ENCODE data around the gene TENT4B. TPM values are rescaled to one million over a fixed set of nuclear protein-coding genes. Genes with fewer than 3 reads are reported as not detected.

TENT4B gene
- total RNA-seq: 5.8 and 6.2 TPM in 2 replicates

DNA sequence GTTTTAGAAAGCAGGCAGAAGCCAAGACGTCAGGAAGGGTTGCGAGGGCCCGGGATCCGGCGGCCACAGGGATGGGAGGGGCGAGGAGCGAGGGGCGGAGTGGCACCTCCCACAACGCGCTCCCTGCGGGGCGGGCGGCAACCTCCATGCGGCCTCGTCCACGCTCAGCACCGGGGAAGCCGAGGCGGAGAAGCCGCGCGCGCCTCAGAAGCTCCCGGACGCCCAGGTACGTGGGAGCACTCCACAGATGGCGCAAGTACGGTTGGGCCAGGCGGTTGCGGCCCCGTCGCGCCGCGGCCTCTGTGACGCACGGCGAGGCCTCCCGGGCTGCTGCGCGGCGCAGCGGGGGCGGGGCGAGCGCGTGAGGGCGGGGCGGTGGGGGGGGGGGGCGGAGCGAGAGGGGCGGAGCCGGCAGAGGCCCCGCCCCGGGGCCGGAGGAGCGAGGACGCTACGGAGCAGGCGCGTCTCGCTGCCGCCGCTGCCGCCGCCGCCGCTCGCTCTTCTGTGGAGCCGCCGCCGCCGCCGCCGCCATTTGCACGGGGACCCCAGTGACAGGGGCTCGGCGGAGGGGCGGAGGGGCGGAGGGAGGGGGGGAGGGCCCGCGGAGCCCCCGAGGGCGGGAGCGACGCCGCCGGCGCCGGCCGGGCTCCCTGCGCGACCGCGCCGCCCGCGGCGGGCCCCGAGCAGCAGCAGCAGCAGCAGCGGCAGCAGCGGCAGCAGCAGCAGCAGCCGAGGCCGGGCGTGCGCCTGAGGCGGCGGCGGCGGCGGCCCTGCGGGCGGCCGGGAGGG is at the start of gene TENT4B:
TSS of gene TENT4B (plus strand) at position 500 of the 789 bp plus-strand sequence. CDS start 316 bp downstream, outside the sequence.

DNA sequence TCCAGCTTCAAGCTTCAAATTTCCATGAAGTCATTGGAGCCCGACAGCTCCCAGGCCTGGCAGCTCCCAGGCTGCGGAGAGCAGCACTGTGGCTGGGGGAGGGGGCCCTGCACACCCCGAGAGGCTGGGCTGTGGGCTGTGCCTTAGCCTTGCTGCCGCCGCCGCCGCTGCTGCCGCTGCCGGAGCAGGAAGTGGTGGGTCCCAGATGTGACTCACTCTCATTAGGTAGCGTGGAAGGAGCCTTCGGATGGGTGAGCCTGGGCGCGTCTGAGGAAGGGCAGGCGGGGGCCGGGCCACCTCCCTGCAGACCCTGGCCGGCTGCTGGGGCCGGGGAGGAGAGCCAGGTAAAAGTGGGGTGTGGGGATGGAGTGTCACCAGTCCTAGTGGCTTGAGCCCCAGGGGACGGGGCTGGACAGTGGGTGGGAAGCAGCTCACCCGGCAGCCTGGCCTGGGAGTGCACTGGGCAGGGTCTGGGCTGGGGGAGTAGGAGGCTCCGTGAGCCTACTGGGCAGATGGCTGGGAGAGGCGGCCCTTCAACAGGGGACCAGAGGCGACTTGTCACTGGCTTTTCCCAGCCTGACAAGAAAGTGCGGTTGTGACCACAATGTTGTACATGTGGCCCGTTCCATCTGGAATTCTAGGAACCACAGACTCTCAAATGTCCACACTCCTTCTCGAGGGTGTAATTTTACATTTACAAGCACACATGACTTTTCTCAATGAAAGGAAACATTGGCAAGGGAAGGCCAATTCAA is 113.4 kb downstream of the TENT4B start, which contains the start of gene ADCY7:
TSS of gene ADCY7 (plus strand) at position 215 of the 755 bp plus-strand sequence. CDS start 21,629 bp downstream, outside the sequence.

Other genes starting within 250 kb of the TENT4B start
- gene CNEP1R1, start 128.1 kb upstream of the TENT4B start, total RNA-seq: 10.8 and 15.0 TPM in 2 replicates
- gene HEATR3, start 87.3 kb upstream of the TENT4B start, total RNA-seq: 12.5 and 17.8 TPM in 2 replicates
- gene ADCY7, start 113.2 kb downstream of the TENT4B start, total RNA-seq: 25.5 and 38.5 TPM in 2 replicates
- gene BRD7, start 215.7 kb downstream of the TENT4B start, total RNA-seq: 22.3 and 25.6 TPM in 2 replicates